Small intestine (tissue), 7 donors: ENCODE results near the gene CDC20B. TPM values are rescaled to one million over a fixed set of nuclear protein-coding genes. Genes with fewer than 3 reads are reported as not detected.
"Not testable (repeated sequence)": the region's sequence is repeated elsewhere in the genome, so short reads cannot be mapped to it uniquely, and the experiment has no call there.

Experiments
- DNase-seq, 2 donors: peaks; one replicate each; pipeline versions ENCODE4 v3.0.0 to v3.0.0-alpha.2; 2013
- FAIRE-seq: peaks from 2 replicates; lab custom pipeline; 2012; peaks lifted over from hg19 to GRCh38; lab: Jason Lieb, UNC
- H3K27ac ChIP-seq, 3 donors: one replicate each; pipeline ENCODE4 v1.5.1; 2013; ENCODE audit warnings: low read length in 2 of 3, mild to moderate bottlenecking in 2 of 3, control low read depth in 1 of 3, inconsistent platforms in 1 of 3, low read depth in 1 of 3, moderate library complexity in 1 of 3
- H3K27me3 ChIP-seq, 3 donors: one replicate each; pipeline ENCODE4 v1.6.1; 2013; ENCODE audit warnings: low read length in 3 of 3, inconsistent platforms in 1 of 3; ENCODE audit not compliant: control insufficient read depth in 3 of 3, insufficient read depth in 3 of 3
- H3K36me3 ChIP-seq, 3 donors: one replicate each; pipeline ENCODE4 v1.6.1; 2013; ENCODE audit warnings: low read length in 3 of 3, inconsistent platforms in 1 of 3, low read depth in 1 of 3, mild to moderate bottlenecking in 1 of 3, moderate library complexity in 1 of 3; ENCODE audit not compliant: control insufficient read depth in 3 of 3, insufficient read depth in 2 of 3
- H3K4me1 ChIP-seq, 3 donors: one replicate each; pipeline ENCODE4 v1.6.1; 2013; ENCODE audit warnings: low read length in 2 of 3, inconsistent platforms in 1 of 3, low read depth in 1 of 3, mild to moderate bottlenecking in 1 of 3, moderate library complexity in 1 of 3; ENCODE audit not compliant: control insufficient read depth in 3 of 3, insufficient read depth in 2 of 3
- H3K4me3 ChIP-seq, 3 donors: one replicate each; pipeline ENCODE4 v1.5.1; 2013; ENCODE audit warnings: low read length in 3 of 3, control low read depth in 1 of 3, inconsistent platforms in 1 of 3, low read depth in 1 of 3, mild to moderate bottlenecking in 1 of 3, moderate library complexity in 1 of 3
- H3K9me3 ChIP-seq, 2 donors: one replicate each; pipeline ENCODE4 v1.6.1; 2013; ENCODE audit warnings: low read depth in 1 of 2, low read length in 1 of 2; ENCODE audit not compliant: control insufficient read depth in 2 of 2, insufficient read depth in 1 of 2
- WGBS, 3 donors: extraction: QIAGEN DNeasy Blood & Tissue Kit; methylation state at CpG; one replicate each; pipeline ENCODE4 v1.1.7; 2013; 5-methylcytosine and 5-hydroxymethylcytosine counted together
- polyA plus RNA-seq, 4 donors: library from polyadenylated mRNA; stranded (reverse) in 3 of 4; unstranded in 1 of 4; fragments of 200-250 nt in 3 of 4; fragments of 120-200 nt in 1 of 4; gene quantifications; one replicate each; pipeline versions ENCODE4 v1.2.1 to v1.2.3, GENCODE V29; 2013
- donor health status: healthy with polysubstance abuse.
- donor health status: control.
- donor health status: control.
- donor health status: Bipolar disorder and iron deficiency.
- donor health status: healthy.

The CDC20B gene
- polyA plus RNA-seq, 4 donors, result 0.04 TPM; not detected in 3

- Histone ChIP-seq H3K4me3 (no peak overlapping the region), H3K27me3 (peaks cover 0 to 8% (median 0%) of the 10 kb centered on the region in 3 donors), H3K36me3 (no peaks in the 10 kb centered on the region), H3K4me1 (no peaks in the 10 kb centered on the region), H3K27ac (no peak overlapping the region), H3K9me3 (no peaks in the 10 kb centered on the region)
- DNase-seq, result no peak
- no peak for FAIRE-seq
- WGBS, 3 donors, result 68 to 79% (median 74%) methylated on average over 3 of the region's 3 CpGs
Measured at GRCh38 chr5:55136521-55136920, 36.5 kb downstream of the CDC20B start.

GRCh38 chr5:55134053-55134722, 38.8 kb downstream of the CDC20B start:
- DNase-seq (peak in 1 of 2 donors; percentile 9), FAIRE-seq (no peak)
- no peak overlapping the region for H3K4me3 ChIP-seq
- peaks cover 0 to 8% (median 2%) of the 10 kb centered on the region in 3 donors for H3K27me3 ChIP-seq
- peaks cover 0 to 7% of the 10 kb centered on the region in 2 donors for H3K9me3 ChIP-seq
- WGBS, 3 donors, result 44 to 65% (median 49%) methylated on average over 5 of the region's 5 CpGs
- H3K27ac ChIP-seq, result no peak overlapping the region
- no peaks in the 10 kb centered on the region for H3K36me3 ChIP-seq
- H3K4me1 ChIP-seq, result no peaks in the 10 kb centered on the region

- H3K9me3 ChIP-seq, result no peaks in the 10 kb centered on the region
- no peak overlapping the region for H3K27ac ChIP-seq
- no peaks in the 10 kb centered on the region for H3K4me1 ChIP-seq
- FAIRE-seq (no peak), DNase-seq (no peak)
- WGBS, 3 donors, result 65 to 68% (median 65%) methylated on average over 3 of the region's 3 CpGs
- H3K27me3 ChIP-seq, result no peaks in the 10 kb centered on the region
- H3K4me3 ChIP-seq, result no peak overlapping the region
- H3K36me3 ChIP-seq, result no peaks in the 10 kb centered on the region
Measured at GRCh38 chr5:55123365-55123764, 49.6 kb downstream of the CDC20B start.

- H3K4me3 ChIP-seq, result no peak overlapping the region
- WGBS, 3 donors, result 52 to 75% (median 60%) methylated on average over 3 of the region's 3 CpGs
- no peak overlapping the region for H3K27ac ChIP-seq
- no peaks in the 10 kb centered on the region for H3K4me1 ChIP-seq
- H3K9me3 ChIP-seq, result no peaks in the 10 kb centered on the region
- no peak for FAIRE-seq
- H3K27me3 ChIP-seq, result peaks cover 0 to 3% (median 0%) of the 10 kb centered on the region in 3 donors
- no peak for DNase-seq
- H3K36me3 ChIP-seq, result no peaks in the 10 kb centered on the region
Measured at GRCh38 chr5:55114061-55114460, 58.9 kb downstream of the CDC20B start.

GRCh38 chr5:55113327-55113726, 59.6 kb downstream of the CDC20B start:
- Histone ChIP-seq H3K4me1 (no peaks in the 10 kb centered on the region), H3K9me3 (no peaks in the 10 kb centered on the region), H3K27me3 (peaks cover 0 to 3% (median 0%) of the 10 kb centered on the region in 3 donors), H3K27ac (no peak overlapping the region), H3K36me3 (no peaks in the 10 kb centered on the region), H3K4me3 (no peak overlapping the region)
- DNase-seq (no peak), FAIRE-seq (no peak)

- Histone ChIP-seq H3K4me3 (no peak overlapping the region), H3K36me3 (no peaks in the 10 kb centered on the region), H3K27ac (no peak overlapping the region), H3K27me3 (peaks cover 0 to 5% (median 0%) of the 10 kb centered on the region in 3 donors), H3K9me3 (no peaks in the 10 kb centered on the region), H3K4me1 (no peaks in the 10 kb centered on the region)
- no peak for DNase-seq
- 83 to 88% (median 87%) methylated on average over 2 of the region's 2 CpGs for WGBS, 3 donors
- no peak for FAIRE-seq
Measured at GRCh38 chr5:55110217-55110616, 62.8 kb downstream of the CDC20B start.

GRCh38 chr5:55108661-55109060, 64.3 kb downstream of the CDC20B start:
- H3K4me3 ChIP-seq, result no peak overlapping the region
- no peaks in the 10 kb centered on the region for H3K36me3 ChIP-seq
- no peaks in the 10 kb centered on the region for H3K4me1 ChIP-seq
- no peaks in the 10 kb centered on the region for H3K9me3 ChIP-seq
- DNase-seq, result no peak
- H3K27ac ChIP-seq, result no peak overlapping the region
- H3K27me3 ChIP-seq, result peaks cover 0 to 2% (median 0%) of the 10 kb centered on the region in 3 donors
- FAIRE-seq, result no peak
- 82 to 86% (median 85%) methylated on average over 3 of the region's 3 CpGs for WGBS, 3 donors

GRCh38 chr5:55105976-55106375, 67.0 kb downstream of the CDC20B start:
- H3K4me1 ChIP-seq, H3K9me3 ChIP-seq, FAIRE-seq, H3K27ac ChIP-seq, H3K4me3 ChIP-seq, H3K36me3 ChIP-seq, DNase-seq, H3K27me3 ChIP-seq: not testable (repeated sequence)
